Breast epithelium (tissue), 4 donors: ENCODE data around the gene PSKH1. TPM values are rescaled to one million over a fixed set of nuclear protein-coding genes. Genes with fewer than 3 reads are reported as not detected.

Experiments
- DNase-seq, 2 donors: peaks; one replicate each; pipeline ENCODE4 v3.0.0-alpha.2; 2019; ENCODE audit warnings: low spot score in 2 of 2
- H3K27ac ChIP-seq, 2 donors: fragments of 200-600 bp; sonication (generic) in 1 of 2; one replicate each; pipeline ENCODE4 v1.5.1; 2016 to 2019; ENCODE audit warnings: mild to moderate bottlenecking in 1 of 2
- H3K27me3 ChIP-seq, 2 donors: fragments of 200-600 bp; sonication (generic) in 1 of 2; one replicate each; pipeline versions ENCODE4 v1.5.1 to v1.6.0; 2017 to 2019; ENCODE audit warnings: control low read depth in 1 of 2, mild to moderate bottlenecking in 1 of 2
- H3K36me3 ChIP-seq: fragments of 200-600 bp; one replicate; pipeline ENCODE4 v1.5.1; 2019
- H3K4me1 ChIP-seq, 2 donors: fragments of 200-600 bp; sonication (generic); one replicate each; pipeline ENCODE4 v1.5.1; 2016 to 2019; ENCODE audit warnings: control low read depth in 1 of 2
- H3K4me3 ChIP-seq, 3 donors: fragments of 200-600 bp; sonication (generic); 1 replicate in 2 of 3; 2 replicates in 1 of 3; pipeline ENCODE4 v1.5.1; 2016 to 2019; ENCODE audit warnings: mild to moderate bottlenecking in 3 of 3, moderate library complexity in 2 of 3
- H3K9me3 ChIP-seq, 2 donors: fragments of 200-600 bp; sonication (generic) in 1 of 2; one replicate each; pipeline ENCODE4 v1.5.1; 2016 to 2019; ENCODE audit warnings: control low read depth in 1 of 2
- POLR2A ChIP-seq: fragments of 450-650 bp; IDR thresholded peaks from one replicate; pipeline ENCODE4 v1.6.1; 2016; ENCODE audit warnings: antibody characterized with exemption, mild to moderate bottlenecking, moderate library complexity
- POLR2AphosphoS5 ChIP-seq, 3 donors: sonication (generic); formaldehyde crosslinking; IDR thresholded peaks; one replicate each; pipeline ENCODE4 v1.6.1; 2017; ENCODE audit warnings: antibody characterized with exemption in 3 of 3
- intact Hi-C: fragments of 100-400 bp; cut with DNase I; formaldehyde crosslinking; loops from one replicate; pipeline ENCODE4 v1.15.1; 2023; ENCODE audit warnings: low total_unique reads
- total RNA-seq, 3 donors: library from RNA; depleted of rRNA; stranded (reverse); fragments of >200 nt; gene quantifications; one replicate each; pipeline ENCODE4 v1.1.0, GENCODE V29; 2016
- TF ChIP-seq, protein P1 (sequence below), 3 donors: fragments of 450-650 bp; IDR thresholded peaks; one replicate each; pipeline ENCODE4 v1.5.1; 2016 to 2017; ENCODE audit warnings: antibody characterized with exemption in 3 of 3, mild to moderate bottlenecking in 3 of 3, moderate library complexity in 3 of 3

Gene PSKH1
- total RNA-seq, 3 donors from 2014 or later: 17.3 to 20.5 (median 17.4) TPM

GRCh38 chr16:67868290-67868689 is 24.8 kb upstream of the PSKH1 start:
- Histone ChIP-seq H3K36me3 (no peaks in the 10 kb centered on the region), H3K4me1 (peaks cover 0 to 10% of the 10 kb centered on the region in 2 donors), H3K9me3 (no peaks in the 10 kb centered on the region)

GRCh38 chr16:67869653-67870052 is 23.4 kb upstream of the PSKH1 start:
- Histone ChIP-seq H3K4me1 (peaks cover 0 to 15% of the 10 kb centered on the region in 2 donors), H3K9me3 (no peaks in the 10 kb centered on the region), H3K36me3 (no peaks in the 10 kb centered on the region), H3K27me3 (no peaks in the 10 kb centered on the region), H3K4me3 (no peak overlapping the region), H3K27ac (no peak overlapping the region)
- DNase-seq: no peak
- intact Hi-C loops: loop anchor here (10.0 kb wide), 1 partner anchor 175 kb away; no protein-coding TSS in a partner anchor
- TF ChIP-seq, protein P1, sequence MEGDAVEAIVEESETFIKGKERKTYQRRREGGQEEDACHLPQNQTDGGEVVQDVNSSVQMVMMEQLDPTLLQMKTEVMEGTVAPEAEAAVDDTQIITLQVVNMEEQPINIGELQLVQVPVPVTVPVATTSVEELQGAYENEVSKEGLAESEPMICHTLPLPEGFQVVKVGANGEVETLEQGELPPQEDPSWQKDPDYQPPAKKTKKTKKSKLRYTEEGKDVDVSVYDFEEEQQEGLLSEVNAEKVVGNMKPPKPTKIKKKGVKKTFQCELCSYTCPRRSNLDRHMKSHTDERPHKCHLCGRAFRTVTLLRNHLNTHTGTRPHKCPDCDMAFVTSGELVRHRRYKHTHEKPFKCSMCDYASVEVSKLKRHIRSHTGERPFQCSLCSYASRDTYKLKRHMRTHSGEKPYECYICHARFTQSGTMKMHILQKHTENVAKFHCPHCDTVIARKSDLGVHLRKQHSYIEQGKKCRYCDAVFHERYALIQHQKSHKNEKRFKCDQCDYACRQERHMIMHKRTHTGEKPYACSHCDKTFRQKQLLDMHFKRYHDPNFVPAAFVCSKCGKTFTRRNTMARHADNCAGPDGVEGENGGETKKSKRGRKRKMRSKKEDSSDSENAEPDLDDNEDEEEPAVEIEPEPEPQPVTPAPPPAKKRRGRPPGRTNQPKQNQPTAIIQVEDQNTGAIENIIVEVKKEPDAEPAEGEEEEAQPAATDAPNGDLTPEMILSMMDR (IDR thresholded peaks at IDR 0.05): no peak
- TF ChIP-seq POLR2A: no peak
- no peak for TF ChIP-seq POLR2AphosphoS5 (IDR thresholded peaks at IDR 0.05)

More at GRCh38 chr16:67868290-67868689, 24.8 kb upstream of the PSKH1 start:
- no peak overlapping the region for H3K4me3 ChIP-seq
- no peak for DNase-seq
- TF ChIP-seq, protein P1 (IDR thresholded peaks at IDR 0.05): no peak
- TF ChIP-seq POLR2AphosphoS5 (IDR thresholded peaks at IDR 0.05): no peak
- TF ChIP-seq POLR2A: no peak
- H3K27ac ChIP-seq: no peak overlapping the region
- H3K27me3 ChIP-seq: no peaks in the 10 kb centered on the region
- intact Hi-C loops: no loop called here

DNA sequence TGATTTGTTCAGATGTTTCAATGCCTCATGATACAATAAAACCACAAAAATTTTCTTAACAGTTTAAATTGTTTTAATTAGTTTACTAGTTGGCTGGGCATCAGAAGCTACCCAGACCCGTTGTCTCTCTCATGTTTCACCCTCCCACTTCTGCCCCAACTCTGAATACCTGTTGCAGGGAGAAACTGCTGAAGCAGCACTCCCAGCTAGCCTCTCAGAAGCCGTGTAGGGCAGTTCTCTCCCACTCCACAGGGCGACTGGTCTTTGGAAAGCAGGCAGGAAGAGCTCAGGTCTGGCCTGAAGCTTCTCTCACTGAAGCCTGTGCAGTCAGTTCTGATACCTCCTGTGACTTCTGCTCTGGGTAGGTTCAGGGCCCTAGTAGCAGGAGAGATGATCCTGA is 21.8 kb upstream of the PSKH1 start:
- no peaks in the 10 kb centered on the region for H3K27me3 ChIP-seq
- H3K36me3 ChIP-seq: no peaks in the 10 kb centered on the region
- no peak overlapping the region for H3K4me3 ChIP-seq
- no peaks in the 10 kb centered on the region for H3K9me3 ChIP-seq
- TF ChIP-seq, protein P1 (IDR thresholded peaks at IDR 0.05): no peak
- TF ChIP-seq POLR2AphosphoS5 (IDR thresholded peaks at IDR 0.05): no peak
- no peak for TF ChIP-seq POLR2A
- intact Hi-C loops: loop anchor here (10.0 kb wide), 1 partner anchor 174 kb away; no protein-coding TSS in a partner anchor
- H3K4me1 ChIP-seq: peaks cover 0 to 20% of the 10 kb centered on the region in 2 donors
- DNase-seq: no peak
- H3K27ac ChIP-seq: no peak overlapping the region

DNA sequence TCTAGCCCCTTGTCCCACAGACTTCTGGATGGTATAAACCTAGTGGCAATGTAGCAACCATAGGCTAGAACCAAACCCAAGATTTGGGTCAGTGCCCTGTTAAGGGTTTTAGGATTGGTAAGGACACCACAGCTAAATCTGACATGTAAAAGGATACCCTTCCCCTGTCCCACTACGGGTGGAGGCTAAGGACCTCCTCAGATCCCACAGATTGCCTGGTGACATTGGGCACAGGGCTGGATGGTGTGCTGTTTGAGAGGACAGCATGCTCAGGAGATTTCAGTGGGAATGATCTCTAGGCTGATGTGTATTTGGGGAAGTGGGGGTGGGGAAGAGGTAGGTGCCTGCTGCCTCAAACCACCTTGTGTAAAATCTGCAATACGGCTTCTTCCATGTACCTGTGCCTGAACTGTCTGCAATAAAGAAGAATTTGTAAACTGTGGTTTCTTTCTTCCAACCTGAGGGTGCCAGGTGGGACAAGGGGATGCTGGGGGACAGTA is 20.9 kb upstream of the PSKH1 start:
- peak overlapping the region; percentile 82 to 98 (median 97) for H3K4me3 ChIP-seq
- H3K4me1 ChIP-seq: peaks cover 0 to 20% of the 10 kb centered on the region in 2 donors
- H3K36me3 ChIP-seq: no peaks in the 10 kb centered on the region
- no peaks in the 10 kb centered on the region for H3K27me3 ChIP-seq
- no peak for DNase-seq
- no peak for TF ChIP-seq POLR2AphosphoS5 (IDR thresholded peaks at IDR 0.05)
- TF ChIP-seq POLR2A: no peak
- TF ChIP-seq, protein P1 (IDR thresholded peaks at IDR 0.05): no peak
- intact Hi-C loops: loop anchor here (10.0 kb wide), 1 partner anchor 173 kb away; no protein-coding TSS in a partner anchor
- H3K27ac ChIP-seq: peak overlapping the region; percentile 86 to 88
- no peaks in the 10 kb centered on the region for H3K9me3 ChIP-seq

DNA sequence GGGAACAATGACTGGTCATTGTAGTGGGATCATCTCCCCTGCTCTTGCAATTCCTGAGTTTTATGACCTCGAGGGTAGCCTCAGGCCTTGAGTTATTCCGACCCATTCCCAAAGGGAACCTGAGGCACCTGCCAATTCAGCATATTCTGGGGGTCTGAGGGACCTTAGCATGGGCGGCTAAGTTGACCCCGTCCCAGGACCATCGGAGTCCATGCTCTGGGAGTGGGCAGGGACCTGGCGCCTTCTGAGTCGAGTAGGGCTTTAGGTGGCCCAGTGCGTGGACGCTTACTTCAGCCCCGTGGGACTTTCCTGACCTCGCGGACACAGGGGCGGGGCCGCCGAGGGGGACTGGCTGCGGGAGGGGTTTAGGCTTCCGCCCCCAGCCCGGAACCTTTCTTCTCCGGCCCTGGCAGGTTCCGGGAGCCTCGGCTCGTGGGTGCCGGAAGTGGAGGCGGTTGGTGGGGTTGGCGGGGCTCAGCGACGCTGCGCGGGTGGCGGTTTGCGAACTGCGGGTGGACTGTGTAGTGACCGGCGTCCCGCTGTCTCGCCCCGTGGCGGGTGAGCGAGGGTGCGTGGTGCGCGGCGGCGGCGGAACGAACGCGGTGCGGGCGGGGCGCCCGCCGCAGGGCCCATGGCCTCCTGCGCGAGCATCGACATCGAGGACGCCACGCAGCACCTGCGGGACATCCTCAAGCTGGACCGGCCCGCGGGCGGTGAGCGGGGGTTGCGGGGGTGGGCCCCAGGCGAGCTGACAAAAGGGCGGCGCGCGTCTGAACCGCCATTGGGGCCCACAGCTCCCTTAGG is 20.2 kb upstream of the PSKH1 start, which contains the start of gene EDC4:
Gene EDC4, plus strand, starts transcription at position 422 of the 804 bp plus-strand sequence. Its CDS starts 210 bp downstream, at position 632.
- peaks cover 6% of the 10 kb centered on the region for H3K36me3 ChIP-seq

More for the DNA sequence above, 20.2 kb upstream of the PSKH1 start, which contains the start of gene EDC4:
- Histone ChIP-seq H3K27ac (peak within 1 kb of the TSS; percentile 86 to 88), H3K9me3 (no peaks in the 10 kb centered on the region), H3K4me1 (peaks cover 0 to 20% of the 10 kb centered on the region in 2 donors), H3K4me3 (peak within 1 kb of the TSS; percentile 82 to 98 (median 97)), H3K27me3 (no peaks in the 10 kb centered on the region)
- DNase-seq: peak; percentile 54 to 81
- intact Hi-C loops: loop anchor here (10.0 kb wide), 1 partner anchor 172 kb away; no protein-coding TSS in a partner anchor
- TF ChIP-seq POLR2A (peak; percentile 28), POLR2AphosphoS5 (IDR thresholded peaks at IDR 0.05) (peak; percentile 66 to 82 (median 75))
- TF ChIP-seq, protein P1 (IDR thresholded peaks at IDR 0.05): no peak
